Endodermal cell (in vitro differentiated cells): ENCODE results near the gene ARL4D. TPM values are rescaled to one million over a fixed set of nuclear protein-coding genes. Genes with fewer than 3 reads are reported as not detected.

ENCODE experiments used
- DNase-seq: peaks from one replicate; pipeline ENCODE4 v3.0.0-alpha.2; 2017
- H3K27ac ChIP-seq: 2 replicates; pipeline ENCODE4 v1.5.1; 2013; ENCODE audit warnings: mild to moderate bottlenecking, low read depth, low read length, moderate library complexity
- H3K27me3 ChIP-seq: 2 replicates; pipeline ENCODE4 v1.6.1; 2013; ENCODE audit warnings: mild to moderate bottlenecking, low read length, moderate library complexity; ENCODE audit not compliant: insufficient read depth, control insufficient read depth, poor library complexity, severe bottlenecking
- H3K36me3 ChIP-seq: 2 replicates; pipeline ENCODE4 v1.7.0; 2013; ENCODE audit warnings: mild to moderate bottlenecking, low read length, moderate library complexity; ENCODE audit not compliant: control insufficient read depth, insufficient read depth
- H3K4me1 ChIP-seq: one replicate; pipeline ENCODE4 v1.7.0; 2013; ENCODE audit warnings: low read length; ENCODE audit not compliant: control insufficient read depth, insufficient read depth
- H3K4me3 ChIP-seq: 2 replicates; pipeline ENCODE4 v1.5.1; 2013; ENCODE audit warnings: mild to moderate bottlenecking, low read length, moderate library complexity
- H3K9ac ChIP-seq: 2 replicates; pipeline ENCODE4 v1.6.1; 2013; ENCODE audit warnings: mild to moderate bottlenecking, low read length, moderate library complexity; ENCODE audit not compliant: poor library complexity, severe bottlenecking; ENCODE audit errors: extremely low read depth
- H3K9me3 ChIP-seq: 2 replicates; pipeline ENCODE4 v1.6.1; 2013; ENCODE audit warnings: mild to moderate bottlenecking, low read length, moderate library complexity; ENCODE audit not compliant: control insufficient read depth
- H3K27ac Mint-ChIP-seq: 2 replicates; pipeline ENCODE4 v1.8.0; 2020; ENCODE audit warnings: mixed read lengths
- H3K27me3 Mint-ChIP-seq: 2 replicates; pipeline ENCODE4 v1.8.0; 2021; ENCODE audit warnings: mild to moderate bottlenecking, mixed read lengths; ENCODE audit not compliant: insufficient read depth
- H3K36me3 Mint-ChIP-seq: 2 replicates; pipeline ENCODE4 v1.8.0; 2020; ENCODE audit warnings: low read depth, mixed read lengths
- H3K4me1 Mint-ChIP-seq: 2 replicates; pipeline ENCODE4 v1.8.0; 2020; ENCODE audit warnings: mixed read lengths
- H3K4me3 Mint-ChIP-seq: 2 replicates; pipeline ENCODE4 v1.8.0; 2020; ENCODE audit warnings: mild to moderate bottlenecking, moderate library complexity, mixed read lengths
- H3K9me3 Mint-ChIP-seq: 2 replicates; pipeline ENCODE4 v1.8.0; 2020; ENCODE audit warnings: mild to moderate bottlenecking, mixed read lengths
- WGBS, 2 experiments: methylation state at CpG; one replicate each; pipeline versions ENCODE4 v1.1.5 to v1.1.7; 2013; ENCODE audit warnings: missing lambda C conversion rate in 2 of 2, mixed read lengths in 1 of 2; ENCODE audit not compliant: insufficient coverage in 1 of 2, insufficient read length in 1 of 2; 5-methylcytosine and 5-hydroxymethylcytosine counted together
- total RNA-seq, 2 donors: library from RNA; stranded (reverse); fragmentation: NEBNext Ultra II Directional in 1 of 2; extraction: Animal tissue kit (Norgen Biotek cat#: 25700) in 1 of 2; gene quantifications; 2 replicates in 1 of 2; 3 replicates in 1 of 2; pipeline ENCODE4 v1.2.1, GENCODE V29; 2021
- TF ChIP-seq, protein P1 (sequence below): fragments of 200-600 bp; sonication (generic); conservative IDR thresholded peaks from 2 replicates; pipeline ENCODE4 v1.5.0; 2021; ENCODE audit warnings: antibody characterized with exemption, mild to moderate bottlenecking

Gene ARL4D
- total RNA-seq, 2 donors from 2014 or later = 129 to 142 TPM

DNA sequence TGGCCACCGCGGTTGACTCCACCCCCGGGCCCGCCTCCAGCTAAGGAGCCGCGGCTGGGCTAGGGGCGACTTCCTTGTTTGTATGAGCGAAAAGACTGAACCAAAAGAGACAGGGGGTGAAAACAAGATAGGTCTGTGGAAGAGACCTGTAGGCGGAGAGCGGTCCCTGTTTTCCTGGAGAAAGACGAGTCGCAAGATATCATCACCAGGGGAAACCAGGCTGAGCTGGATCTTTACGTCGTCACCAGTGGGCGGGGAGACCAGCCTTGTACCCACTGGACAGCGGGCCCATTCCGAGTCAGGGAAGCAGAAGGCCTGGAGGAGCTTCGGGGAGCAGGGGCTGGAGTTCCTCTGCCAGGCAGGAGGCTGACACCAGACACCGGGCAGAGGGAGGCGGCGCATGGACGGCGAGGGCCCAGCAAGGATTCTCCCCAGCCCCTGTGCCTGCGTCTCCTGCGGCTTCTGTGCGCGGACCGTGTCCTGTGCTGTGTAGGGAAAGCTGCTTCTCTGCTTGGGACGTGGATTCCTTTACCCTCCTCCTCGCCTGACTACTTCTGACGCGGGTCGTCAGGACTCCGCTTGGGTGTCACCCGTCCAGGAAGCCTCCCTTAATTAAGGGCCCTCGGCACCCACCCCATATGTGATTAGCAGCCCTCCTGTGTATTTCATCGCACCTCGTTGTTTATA, 10.3 kb upstream of the ARL4D start:
- H3K9me3 Mint-ChIP-seq = no peaks in the 10 kb centered on the region
- DNase-seq = peak; percentile 99
- 2 to 3% methylated on average over 32 to 38 of the region's 38 CpGs for WGBS, 2 experiments
- peak overlapping the region; percentile 94 for H3K27ac Mint-ChIP-seq
- TF ChIP-seq, protein P1, sequence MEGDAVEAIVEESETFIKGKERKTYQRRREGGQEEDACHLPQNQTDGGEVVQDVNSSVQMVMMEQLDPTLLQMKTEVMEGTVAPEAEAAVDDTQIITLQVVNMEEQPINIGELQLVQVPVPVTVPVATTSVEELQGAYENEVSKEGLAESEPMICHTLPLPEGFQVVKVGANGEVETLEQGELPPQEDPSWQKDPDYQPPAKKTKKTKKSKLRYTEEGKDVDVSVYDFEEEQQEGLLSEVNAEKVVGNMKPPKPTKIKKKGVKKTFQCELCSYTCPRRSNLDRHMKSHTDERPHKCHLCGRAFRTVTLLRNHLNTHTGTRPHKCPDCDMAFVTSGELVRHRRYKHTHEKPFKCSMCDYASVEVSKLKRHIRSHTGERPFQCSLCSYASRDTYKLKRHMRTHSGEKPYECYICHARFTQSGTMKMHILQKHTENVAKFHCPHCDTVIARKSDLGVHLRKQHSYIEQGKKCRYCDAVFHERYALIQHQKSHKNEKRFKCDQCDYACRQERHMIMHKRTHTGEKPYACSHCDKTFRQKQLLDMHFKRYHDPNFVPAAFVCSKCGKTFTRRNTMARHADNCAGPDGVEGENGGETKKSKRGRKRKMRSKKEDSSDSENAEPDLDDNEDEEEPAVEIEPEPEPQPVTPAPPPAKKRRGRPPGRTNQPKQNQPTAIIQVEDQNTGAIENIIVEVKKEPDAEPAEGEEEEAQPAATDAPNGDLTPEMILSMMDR = no peak
- H3K4me3 ChIP-seq = peak overlapping the region; percentile 83
- H3K27me3 Mint-ChIP-seq = no peaks in the 10 kb centered on the region
- H3K36me3 ChIP-seq = no peaks in the 10 kb centered on the region
- H3K4me1 ChIP-seq = peaks cover 3% of the 10 kb centered on the region
- H3K4me3 Mint-ChIP-seq = peak overlapping the region; percentile 72
- H3K9me3 ChIP-seq = no peaks in the 10 kb centered on the region
- no peaks in the 10 kb centered on the region for H3K36me3 Mint-ChIP-seq
- peaks cover 11% of the 10 kb centered on the region for H3K4me1 Mint-ChIP-seq
- peak overlapping the region; percentile 56 for H3K9ac ChIP-seq
- H3K27me3 ChIP-seq = no peaks in the 10 kb centered on the region
- peak overlapping the region; percentile 87 for H3K27ac ChIP-seq

DNA sequence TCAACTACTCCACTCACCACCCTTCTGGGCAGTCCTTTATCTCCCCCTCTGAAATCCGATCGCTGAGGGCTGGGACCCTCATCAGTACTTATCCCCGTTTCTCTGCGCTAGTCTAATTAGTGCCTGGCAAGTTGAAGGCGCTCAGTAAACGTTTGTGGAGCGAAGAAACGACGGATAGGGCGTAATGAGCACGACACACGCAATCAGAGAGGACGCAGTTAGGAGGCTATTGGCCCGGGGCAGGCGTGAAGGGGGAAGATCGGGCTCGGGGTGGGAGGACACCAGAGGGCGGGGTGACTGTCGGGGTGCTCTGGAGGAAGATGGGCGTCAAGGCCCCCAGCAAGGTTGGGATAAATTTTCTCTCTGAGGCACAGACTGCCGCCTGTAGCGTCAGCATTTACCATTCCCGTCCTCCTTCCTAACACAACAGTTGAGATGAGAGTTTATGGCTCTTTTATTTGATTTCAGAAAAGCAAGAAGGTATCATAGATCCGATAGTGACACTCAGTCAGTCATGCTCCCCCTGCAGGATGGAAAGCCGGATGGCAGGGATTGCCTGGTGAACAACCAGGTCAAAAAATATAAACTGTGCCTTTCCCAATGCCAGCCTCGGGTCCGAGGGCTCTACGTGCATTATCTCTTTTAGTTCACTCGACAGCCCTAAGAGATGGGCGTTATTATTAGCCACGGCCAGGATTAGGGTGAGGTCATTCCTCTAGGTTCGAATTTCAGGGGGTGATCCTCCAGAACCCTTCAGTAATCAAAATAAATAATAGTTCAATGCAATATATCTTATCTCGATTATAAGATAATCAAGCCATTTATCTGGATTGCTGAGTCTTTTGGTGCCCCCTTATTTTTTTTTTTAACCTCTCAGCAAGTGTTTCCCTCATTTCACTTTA, 9.5 kb upstream of the ARL4D start:
- H3K27ac ChIP-seq = peak overlapping the region; percentile 87
- DNase-seq = peak; percentile 90

DNA sequence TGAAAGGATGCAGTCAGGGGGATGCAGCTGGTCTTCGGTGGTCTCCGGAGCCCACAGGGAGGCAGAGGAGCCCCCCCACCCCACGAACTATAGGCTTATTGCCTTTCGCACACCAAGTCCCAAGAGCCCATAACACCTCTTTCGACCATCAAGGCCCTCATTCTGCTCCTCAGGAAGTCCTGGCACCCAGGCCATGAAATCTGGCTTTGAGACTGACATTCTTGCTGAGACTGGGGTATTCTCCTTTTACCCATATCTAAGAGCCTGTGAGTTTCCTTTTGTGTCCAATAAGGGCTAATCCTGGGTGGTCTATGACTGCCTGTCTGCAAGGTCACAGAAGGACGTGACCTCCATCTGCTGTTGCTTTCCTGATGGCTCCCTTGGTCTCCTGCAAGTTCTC, 6.4 kb upstream of the ARL4D start:
- peak; percentile 43 for DNase-seq
- no peaks in the 10 kb centered on the region for H3K27me3 Mint-ChIP-seq
- H3K4me1 Mint-ChIP-seq = peaks cover 29% of the 10 kb centered on the region
- Histone ChIP-seq H3K9ac (no peak overlapping the region), H3K4me3 (no peak overlapping the region), H3K36me3 (no peaks in the 10 kb centered on the region), H3K4me1 (peaks cover 7% of the 10 kb centered on the region), H3K27ac (no peak overlapping the region), H3K27me3 (no peaks in the 10 kb centered on the region), H3K9me3 (no peaks in the 10 kb centered on the region)
- WGBS, 2 experiments = 90 to 92% methylated on average over 4 to 6 of the region's 6 CpGs
- H3K36me3 Mint-ChIP-seq = no peaks in the 10 kb centered on the region
- no peaks in the 10 kb centered on the region for H3K9me3 Mint-ChIP-seq
- no peak overlapping the region for H3K4me3 Mint-ChIP-seq
- H3K27ac Mint-ChIP-seq = no peak overlapping the region
- TF ChIP-seq, protein P1 = no peak

More for the DNA sequence above, 9.5 kb upstream of the ARL4D start:
- no peaks in the 10 kb centered on the region for H3K9me3 Mint-ChIP-seq
- H3K36me3 ChIP-seq = no peaks in the 10 kb centered on the region
- 9 to 10% methylated on average over 26 to 33 of the region's 33 CpGs for WGBS, 2 experiments
- peak overlapping the region; percentile 94 for H3K27ac Mint-ChIP-seq
- no peaks in the 10 kb centered on the region for H3K9me3 ChIP-seq
- H3K27me3 ChIP-seq = no peaks in the 10 kb centered on the region
- TF ChIP-seq, protein P1 = peak; percentile 93
- H3K27me3 Mint-ChIP-seq = no peaks in the 10 kb centered on the region
- H3K9ac ChIP-seq = peak overlapping the region; percentile 56
- H3K4me1 ChIP-seq = peaks cover 3% of the 10 kb centered on the region
- peak overlapping the region; percentile 72 for H3K4me3 Mint-ChIP-seq
- H3K4me1 Mint-ChIP-seq = peaks cover 13% of the 10 kb centered on the region
- no peaks in the 10 kb centered on the region for H3K36me3 Mint-ChIP-seq
- peak overlapping the region; percentile 83 for H3K4me3 ChIP-seq
